ENCODE data around the gene HAPLN2.
"Not testable (repeated sequence)": the region's sequence is repeated elsewhere in the genome, so short reads cannot be mapped to it uniquely, and the experiment has no call there.

The HAPLN2 gene

GRCh38 chr1:156592158-156592909 is 26.9 kb upstream of the HAPLN2 start:
- no peak for DNase-seq

- DNase-seq = no peak
Observed at GRCh38 chr1:156592910-156593660, 26.1 kb upstream of the HAPLN2 start.

GRCh38 chr1:156593661-156593989 is 25.6 kb upstream of the HAPLN2 start:
- DNase-seq = no peak

- no peak for DNase-seq
Observed at GRCh38 chr1:156594190-156594589, 25.0 kb upstream of the HAPLN2 start.

- DNase-seq = no peak
Observed at GRCh38 chr1:156595016-156595415, 24.2 kb upstream of the HAPLN2 start.

GRCh38 chr1:156596426-156596825 is 22.8 kb upstream of the HAPLN2 start:
- no peak for DNase-seq

GRCh38 chr1:156598125-156598524 is 21.1 kb upstream of the HAPLN2 start:
- DNase-seq = no peak

- no peak for DNase-seq
Observed at GRCh38 chr1:156598731-156599432, 20.3 kb upstream of the HAPLN2 start.

- DNase-seq = no peak
Observed at GRCh38 chr1:156599811-156600210, 19.4 kb upstream of the HAPLN2 start.

GRCh38 chr1:156600733-156601121 is 18.5 kb upstream of the HAPLN2 start:
- DNase-seq = no peak

GRCh38 chr1:156601122-156601830 is 17.9 kb upstream of the HAPLN2 start, which contains the start of gene GPATCH4:
Gene GPATCH4 (minus strand): TSS chr1:156601479.
- peak; percentile 81 for DNase-seq

GRCh38 chr1:156601892-156602291 is 17.3 kb upstream of the HAPLN2 start:
- no peak for DNase-seq

GRCh38 chr1:156602557-156602993 is 16.6 kb upstream of the HAPLN2 start:
- DNase-seq = no peak

GRCh38 chr1:156607344-156607743 is 11.9 kb upstream of the HAPLN2 start:
- DNase-seq = not testable (repeated sequence)

- peak; percentile 58 for DNase-seq
Observed at GRCh38 chr1:156608036-156608674, 11.1 kb upstream of the HAPLN2 start.

GRCh38 chr1:156608981-156609380 is 10.2 kb upstream of the HAPLN2 start:
- peak; percentile 57 for DNase-seq

- not testable (repeated sequence) for DNase-seq
Observed at GRCh38 chr1:156610072-156610471, 9.1 kb upstream of the HAPLN2 start.

GRCh38 chr1:156612666-156613065 is 6.5 kb upstream of the HAPLN2 start:
- DNase-seq = no peak

GRCh38 chr1:156615946-156616345 is 3.3 kb upstream of the HAPLN2 start:
- DNase-seq = no peak

- no peak for DNase-seq
Observed at GRCh38 chr1:156616463-156616862, 2.8 kb upstream of the HAPLN2 start.

- DNase-seq = no peak
Observed at GRCh38 chr1:156619582-156619955, 354 bp downstream of the HAPLN2 start.

- DNase-seq = no peak
Observed at GRCh38 chr1:156622581-156623297, 3.5 kb downstream of the HAPLN2 start.

Measured in stimulated activated CD4-positive, alpha-beta T cell treated with anti-CD3 and anti-CD28 coated beads, Interleukin-1b, Interleukin-23, amount 100 ng/mL, for 48 hours (primary cell).